ENCODE results near the gene ALDH9A1.
A peak's percentile ranks its signal among the peaks of the same experiment; 100 is the strongest.
"Not testable (repeated sequence)": the region's sequence is repeated elsewhere in the genome, so short reads cannot be mapped to it uniquely, and the experiment has no call there.

Gene ALDH9A1

GRCh38 chr1:165686121-165686970, 12.0 kb downstream of the ALDH9A1 start:
- DNase-seq, result peak; percentile 63

- DNase-seq, result no peak
Observed at GRCh38 chr1:165683848-165684485, 14.4 kb downstream of the ALDH9A1 start.

- not testable (repeated sequence) for DNase-seq
Observed at GRCh38 chr1:165680773-165681172, 17.6 kb downstream of the ALDH9A1 start.

- DNase-seq, result no peak
Observed at GRCh38 chr1:165680303-165680702, 18.1 kb downstream of the ALDH9A1 start.

GRCh38 chr1:165679282-165680036, 18.9 kb downstream of the ALDH9A1 start:
- no peak for DNase-seq

- DNase-seq, result no peak
Observed at GRCh38 chr1:165678509-165678908, 19.9 kb downstream of the ALDH9A1 start.

- no peak for DNase-seq
Observed at GRCh38 chr1:165675794-165676193, 22.6 kb downstream of the ALDH9A1 start.

GRCh38 chr1:165674599-165674998, 23.8 kb downstream of the ALDH9A1 start:
- DNase-seq, result peak; percentile 52

- no peak for DNase-seq
Observed at GRCh38 chr1:165671526-165671925, 26.8 kb downstream of the ALDH9A1 start.

GRCh38 chr1:165668184-165668583, 30.2 kb downstream of the ALDH9A1 start:
- no peak for DNase-seq

GRCh38 chr1:165666152-165666825, 32.1 kb downstream of the ALDH9A1 start:
- no peak for DNase-seq

GRCh38 chr1:165662186-165662585, 36.2 kb downstream of the ALDH9A1 start:
- DNase-seq, result no peak

- no peak for DNase-seq
Observed at GRCh38 chr1:165661703-165662102, 36.7 kb downstream of the ALDH9A1 start.

- DNase-seq, result no peak
Observed at GRCh38 chr1:165659581-165659895, 38.8 kb downstream of the ALDH9A1 start.

- not testable (repeated sequence) for DNase-seq
Observed at GRCh38 chr1:165658766-165659580, 39.4 kb downstream of the ALDH9A1 start.

GRCh38 chr1:165650981-165651625, 47.3 kb downstream of the ALDH9A1 start:
- DNase-seq, result no peak

GRCh38 chr1:165648919-165649572, 49.3 kb downstream of the ALDH9A1 start:
- DNase-seq, result no peak

GRCh38 chr1:165647970-165648369, 50.4 kb downstream of the ALDH9A1 start:
- DNase-seq, result no peak

GRCh38 chr1:165647517-165647916, 50.8 kb downstream of the ALDH9A1 start:
- DNase-seq, result no peak

- peak; percentile 99 for DNase-seq
Observed at GRCh38 chr1:165645654-165646366, 52.6 kb downstream of the ALDH9A1 start.
